Glutamatergic neuron (in vitro differentiated cells): ENCODE results near the gene NOS1AP. TPM values are rescaled to one million over a fixed set of nuclear protein-coding genes. Genes with fewer than 3 reads are reported as not detected.
A peak's percentile ranks its signal among the peaks of the same experiment; 100 is the strongest.

Experiments
- DNase-seq: peaks from one replicate; pipeline ENCODE4 v3.0.0; 2022
- H3K27ac Mint-ChIP-seq: one replicate; pipeline ENCODE4 v1.8.0; 2020; ENCODE audit warnings: mild to moderate bottlenecking, mixed read lengths, inconsistent platforms; ENCODE audit not compliant: unreplicated experiment
- H3K27me3 Mint-ChIP-seq: one replicate; pipeline ENCODE4 v1.8.0; 2020; ENCODE audit warnings: mild to moderate bottlenecking, moderate library complexity, mixed read lengths, inconsistent platforms; ENCODE audit not compliant: unreplicated experiment
- H3K36me3 Mint-ChIP-seq: one replicate; pipeline ENCODE4 v1.8.0; 2020; ENCODE audit warnings: mild to moderate bottlenecking, mixed read lengths, inconsistent platforms; ENCODE audit not compliant: unreplicated experiment
- H3K4me1 Mint-ChIP-seq: one replicate; pipeline ENCODE4 v1.8.0; 2020; ENCODE audit warnings: mild to moderate bottlenecking, low read depth, mixed read lengths, inconsistent platforms; ENCODE audit not compliant: unreplicated experiment
- H3K4me3 Mint-ChIP-seq: one replicate; pipeline ENCODE4 v1.8.0; 2020; ENCODE audit warnings: mild to moderate bottlenecking, mixed read lengths, inconsistent platforms; ENCODE audit not compliant: unreplicated experiment
- H3K9me3 Mint-ChIP-seq: one replicate; pipeline ENCODE4 v1.8.0; 2020; ENCODE audit warnings: mild to moderate bottlenecking, moderate library complexity, mixed read lengths, inconsistent platforms; ENCODE audit not compliant: unreplicated experiment
- total RNA-seq: library from RNA; stranded (reverse); fragmentation: NEBNext Ultra II Directional; extraction: Animal tissue kit (Norgen Biotek cat#: 25700); gene quantifications from one replicate; pipeline ENCODE4 v1.2.1, GENCODE V29; 2021; ENCODE audit not compliant: unreplicated experiment
- TF ChIP-seq, protein P1 (sequence below): fragments of 200-600 bp; sonication (generic); IDR thresholded peaks from one replicate; pipeline ENCODE4 v1.5.0; 2021; ENCODE audit not compliant: partially characterized antibody, unreplicated experiment

NOS1AP gene
- total RNA-seq, 1 donor from 2014 or later: 12.7 TPM

GRCh38 chr1:162137179-162137960 is 67.9 kb downstream of the NOS1AP start:
- no peak for DNase-seq
- peaks cover 1% of the 10 kb centered on the region for H3K9me3 Mint-ChIP-seq
- peaks cover 3% of the 10 kb centered on the region for H3K27me3 Mint-ChIP-seq
- H3K4me3 Mint-ChIP-seq: peak overlapping the region; percentile 82
- H3K4me1 Mint-ChIP-seq: peaks cover 36% of the 10 kb centered on the region
- H3K36me3 Mint-ChIP-seq: no peaks in the 10 kb centered on the region
- peak overlapping the region; percentile 96 for H3K27ac Mint-ChIP-seq
- TF ChIP-seq, protein P1, sequence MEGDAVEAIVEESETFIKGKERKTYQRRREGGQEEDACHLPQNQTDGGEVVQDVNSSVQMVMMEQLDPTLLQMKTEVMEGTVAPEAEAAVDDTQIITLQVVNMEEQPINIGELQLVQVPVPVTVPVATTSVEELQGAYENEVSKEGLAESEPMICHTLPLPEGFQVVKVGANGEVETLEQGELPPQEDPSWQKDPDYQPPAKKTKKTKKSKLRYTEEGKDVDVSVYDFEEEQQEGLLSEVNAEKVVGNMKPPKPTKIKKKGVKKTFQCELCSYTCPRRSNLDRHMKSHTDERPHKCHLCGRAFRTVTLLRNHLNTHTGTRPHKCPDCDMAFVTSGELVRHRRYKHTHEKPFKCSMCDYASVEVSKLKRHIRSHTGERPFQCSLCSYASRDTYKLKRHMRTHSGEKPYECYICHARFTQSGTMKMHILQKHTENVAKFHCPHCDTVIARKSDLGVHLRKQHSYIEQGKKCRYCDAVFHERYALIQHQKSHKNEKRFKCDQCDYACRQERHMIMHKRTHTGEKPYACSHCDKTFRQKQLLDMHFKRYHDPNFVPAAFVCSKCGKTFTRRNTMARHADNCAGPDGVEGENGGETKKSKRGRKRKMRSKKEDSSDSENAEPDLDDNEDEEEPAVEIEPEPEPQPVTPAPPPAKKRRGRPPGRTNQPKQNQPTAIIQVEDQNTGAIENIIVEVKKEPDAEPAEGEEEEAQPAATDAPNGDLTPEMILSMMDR: no peak

DNA sequence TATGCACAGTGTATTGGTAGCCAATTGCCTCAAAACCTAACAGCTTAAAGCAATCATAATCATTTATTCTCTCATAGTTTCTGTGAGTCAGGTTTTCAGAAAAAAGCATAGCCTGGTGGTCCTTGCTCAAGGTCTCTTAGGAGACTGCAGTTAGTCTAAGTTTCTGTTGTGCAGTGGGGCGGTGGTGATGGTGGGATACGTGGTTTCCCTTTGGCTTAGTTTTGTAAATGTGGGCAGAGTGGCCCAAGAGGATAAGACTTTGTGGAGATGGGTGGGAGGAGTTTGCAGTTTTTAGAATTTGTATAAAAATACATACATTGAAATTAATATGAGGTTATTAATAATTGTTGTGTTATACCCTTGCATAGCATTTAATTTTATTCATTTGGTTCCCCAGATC is 68.6 kb downstream of the NOS1AP start:
- H3K4me1 Mint-ChIP-seq: peaks cover 36% of the 10 kb centered on the region
- no peaks in the 10 kb centered on the region for H3K36me3 Mint-ChIP-seq
- peaks cover 3% of the 10 kb centered on the region for H3K27me3 Mint-ChIP-seq
- no peak for DNase-seq
- H3K4me3 Mint-ChIP-seq: peak overlapping the region; percentile 82
- H3K9me3 Mint-ChIP-seq: peaks cover 1% of the 10 kb centered on the region
- H3K27ac Mint-ChIP-seq: peak overlapping the region; percentile 96
- TF ChIP-seq, protein P1: no peak

- Mint-ChIP-seq H3K9me3 (peaks cover 1% of the 10 kb centered on the region), H3K4me1 (peaks cover 36% of the 10 kb centered on the region), H3K27me3 (peaks cover 3% of the 10 kb centered on the region), H3K4me3 (no peak overlapping the region), H3K36me3 (no peaks in the 10 kb centered on the region), H3K27ac (no peak overlapping the region)
- TF ChIP-seq, protein P1: no peak
- DNase-seq: no peak
Observed at GRCh38 chr1:162138599-162139181, 69.2 kb downstream of the NOS1AP start.

DNA sequence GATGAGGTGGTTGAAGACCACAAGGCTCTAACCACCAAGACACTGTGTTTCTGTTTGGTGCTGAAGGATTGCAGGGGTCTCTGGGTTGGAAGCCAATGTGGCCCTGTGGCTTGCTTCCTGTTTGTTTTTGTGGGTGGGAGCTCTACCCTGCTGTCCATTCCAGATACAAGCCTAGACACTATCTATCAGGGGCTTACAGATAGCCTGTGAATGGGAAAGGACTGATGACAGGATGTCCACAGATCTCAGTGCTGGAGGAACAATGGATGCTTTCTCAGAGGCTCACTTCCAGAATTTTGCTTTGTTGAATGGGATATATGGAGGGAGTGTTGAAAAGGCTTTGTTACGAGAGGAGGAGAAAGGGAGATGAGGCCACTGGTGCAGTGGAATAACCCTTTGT is 69.7 kb downstream of the NOS1AP start:
- Mint-ChIP-seq H3K4me3 (no peak overlapping the region), H3K27ac (no peak overlapping the region), H3K27me3 (peaks cover 3% of the 10 kb centered on the region), H3K9me3 (peaks cover 1% of the 10 kb centered on the region), H3K4me1 (peaks cover 36% of the 10 kb centered on the region), H3K36me3 (no peaks in the 10 kb centered on the region)
- no peak for DNase-seq
- TF ChIP-seq, protein P1: no peak
